ENCODE data around the gene MREG.

MREG gene

DNA sequence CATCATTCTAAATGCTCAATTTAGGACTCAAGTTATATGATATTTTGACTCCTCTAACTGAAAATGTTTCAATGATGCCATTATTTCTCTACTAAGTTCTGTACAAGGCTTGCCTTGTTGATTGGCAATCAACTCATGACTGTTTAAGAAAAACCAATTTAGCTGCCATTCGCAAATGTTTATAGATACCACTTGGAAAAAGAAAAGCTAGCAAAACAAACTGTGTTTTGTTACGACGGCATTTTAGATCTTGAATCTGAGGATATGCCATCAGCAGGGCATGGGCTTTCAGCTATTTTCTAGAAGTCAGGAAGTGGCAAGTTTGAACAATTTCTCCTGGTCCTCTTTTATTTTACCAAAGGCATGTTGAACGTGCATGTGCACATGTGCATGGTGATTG, 65.3 kb downstream of the MREG start:
- H3K4me3 ChIP-seq (ENCODE audit: low read length): no peak overlapping the region
- no peak for DNase-seq (ENCODE audit: low read depth)
- TF ChIP-seq, protein P1, sequence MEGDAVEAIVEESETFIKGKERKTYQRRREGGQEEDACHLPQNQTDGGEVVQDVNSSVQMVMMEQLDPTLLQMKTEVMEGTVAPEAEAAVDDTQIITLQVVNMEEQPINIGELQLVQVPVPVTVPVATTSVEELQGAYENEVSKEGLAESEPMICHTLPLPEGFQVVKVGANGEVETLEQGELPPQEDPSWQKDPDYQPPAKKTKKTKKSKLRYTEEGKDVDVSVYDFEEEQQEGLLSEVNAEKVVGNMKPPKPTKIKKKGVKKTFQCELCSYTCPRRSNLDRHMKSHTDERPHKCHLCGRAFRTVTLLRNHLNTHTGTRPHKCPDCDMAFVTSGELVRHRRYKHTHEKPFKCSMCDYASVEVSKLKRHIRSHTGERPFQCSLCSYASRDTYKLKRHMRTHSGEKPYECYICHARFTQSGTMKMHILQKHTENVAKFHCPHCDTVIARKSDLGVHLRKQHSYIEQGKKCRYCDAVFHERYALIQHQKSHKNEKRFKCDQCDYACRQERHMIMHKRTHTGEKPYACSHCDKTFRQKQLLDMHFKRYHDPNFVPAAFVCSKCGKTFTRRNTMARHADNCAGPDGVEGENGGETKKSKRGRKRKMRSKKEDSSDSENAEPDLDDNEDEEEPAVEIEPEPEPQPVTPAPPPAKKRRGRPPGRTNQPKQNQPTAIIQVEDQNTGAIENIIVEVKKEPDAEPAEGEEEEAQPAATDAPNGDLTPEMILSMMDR (conservative IDR thresholded peaks at IDR 0.05; ENCODE audit: low read depth, low read length): no peak

DNA sequence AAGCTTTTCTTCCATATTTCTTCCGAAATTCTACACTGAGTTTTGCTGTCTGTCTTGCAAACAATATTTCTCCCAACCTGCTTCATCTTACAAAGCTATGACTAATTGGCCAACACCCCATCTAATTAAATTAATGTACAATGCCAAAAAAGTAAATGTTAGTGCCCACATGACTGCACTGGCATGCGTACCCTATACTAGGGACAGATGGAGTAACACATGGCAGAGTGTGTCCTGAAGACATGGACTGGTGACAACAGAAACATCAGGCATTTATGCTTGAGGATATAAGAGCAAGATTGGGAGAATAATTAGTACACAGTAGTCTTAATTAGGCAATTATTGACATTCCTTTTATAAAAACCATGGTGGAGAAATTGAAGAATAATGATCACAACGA, 66.8 kb downstream of the MREG start:
- TF ChIP-seq, protein P1 (conservative IDR thresholded peaks at IDR 0.05; ENCODE audit: low read depth, low read length): no peak
- no peak overlapping the region for H3K4me3 ChIP-seq (ENCODE audit: low read length)
- no peak for DNase-seq (ENCODE audit: low read depth)

DNA sequence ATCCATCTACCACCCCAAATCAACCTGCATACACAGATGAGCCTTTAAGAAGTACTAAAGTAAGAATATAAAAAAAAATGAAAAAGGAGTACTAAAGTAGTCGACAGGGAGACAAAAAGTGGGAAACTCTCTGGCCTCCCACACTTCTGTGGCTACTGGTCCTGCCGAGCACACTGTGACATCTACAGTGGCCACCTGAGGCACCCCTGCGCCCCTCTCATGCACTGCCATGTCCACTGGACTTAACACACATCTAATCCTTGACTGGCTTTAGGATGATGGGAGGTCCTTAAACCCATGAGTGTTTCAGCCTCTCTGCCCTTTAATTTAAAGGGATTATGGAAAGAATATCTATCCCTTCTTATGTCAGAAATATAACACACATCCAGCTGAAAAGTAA, 71.2 kb downstream of the MREG start:
- no peak overlapping the region for H3K4me3 ChIP-seq (ENCODE audit: low read length)
- no peak for DNase-seq (ENCODE audit: low read depth)
- TF ChIP-seq, protein P1 (conservative IDR thresholded peaks at IDR 0.05; ENCODE audit: low read depth, low read length): no peak

DNA sequence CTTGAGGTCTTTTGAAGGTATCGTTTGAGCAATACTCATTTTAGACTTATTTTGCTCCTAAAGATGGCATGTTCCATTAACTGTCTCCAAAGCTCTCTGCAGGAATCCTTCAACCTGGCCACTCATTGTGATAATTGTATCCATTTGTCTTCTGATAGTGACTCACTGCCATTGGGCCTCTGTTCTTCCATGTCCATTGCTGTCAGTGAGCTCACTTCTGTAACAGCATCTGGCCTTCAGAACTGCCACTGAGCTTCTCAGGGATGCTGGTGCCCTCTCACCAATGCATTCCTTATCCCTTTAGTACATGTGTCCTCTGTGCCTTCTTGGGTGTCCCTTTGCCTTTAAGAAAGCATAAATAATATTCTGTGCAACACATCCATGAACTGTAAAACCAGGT, 71.6 kb downstream of the MREG start:
- H3K4me3 ChIP-seq (ENCODE audit: low read length): no peak overlapping the region
- TF ChIP-seq, protein P1 (conservative IDR thresholded peaks at IDR 0.05; ENCODE audit: low read depth, low read length): no peak
- no peak for DNase-seq (ENCODE audit: low read depth)

DNA sequence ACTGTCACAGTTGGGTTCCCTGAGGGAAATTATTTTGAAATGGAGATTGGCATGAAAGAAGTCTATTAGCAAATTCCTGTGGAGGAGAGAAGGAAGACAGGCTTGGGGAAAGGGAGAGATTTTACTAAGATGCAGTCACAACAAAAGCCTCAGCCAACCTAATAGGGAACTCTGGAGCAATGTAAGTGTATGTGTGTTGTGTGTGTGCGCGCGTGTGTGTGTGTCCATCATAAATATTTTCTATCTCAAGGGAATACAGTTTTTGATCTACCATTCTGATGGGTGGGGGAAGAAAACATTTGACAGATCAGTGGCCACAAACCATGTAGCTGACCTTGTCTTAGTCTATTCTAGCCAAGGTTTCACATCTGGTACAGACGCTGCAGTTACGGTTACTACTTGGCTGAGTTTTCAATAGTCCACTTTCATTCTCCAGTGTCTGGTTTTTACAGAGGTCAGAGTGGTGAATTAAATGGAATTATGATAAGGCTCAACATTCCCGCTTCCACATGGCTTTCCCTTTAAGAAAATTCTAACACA, 72.6 kb downstream of the MREG start:
- DNase-seq (ENCODE audit: low read depth): no peak
- TF ChIP-seq, protein P1 (conservative IDR thresholded peaks at IDR 0.05; ENCODE audit: low read depth, low read length): no peak
- H3K4me3 ChIP-seq (ENCODE audit: low read length): no peak overlapping the region

DNA sequence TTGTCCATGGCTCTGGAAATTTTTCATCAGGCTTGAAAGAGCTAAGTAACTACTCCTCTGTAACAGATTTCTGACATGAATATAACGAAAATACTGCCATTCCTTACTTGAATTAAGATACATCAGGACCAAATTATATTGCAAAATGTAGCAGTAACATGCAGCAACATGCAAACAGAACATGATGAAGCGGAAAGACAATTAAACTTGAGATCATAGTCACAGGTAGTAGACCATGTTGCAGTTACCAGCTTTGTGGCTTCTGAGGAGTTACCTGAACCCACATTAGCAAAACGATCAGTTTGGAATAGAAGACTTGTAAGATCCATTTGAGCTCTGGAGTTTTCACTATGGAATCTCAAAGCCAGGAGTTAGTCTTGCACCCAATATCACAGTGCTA, 76.2 kb downstream of the MREG start:
- TF ChIP-seq, protein P1 (conservative IDR thresholded peaks at IDR 0.05; ENCODE audit: low read depth, low read length): no peak
- DNase-seq (ENCODE audit: low read depth): no peak
- no peak overlapping the region for H3K4me3 ChIP-seq (ENCODE audit: low read length)

DNA sequence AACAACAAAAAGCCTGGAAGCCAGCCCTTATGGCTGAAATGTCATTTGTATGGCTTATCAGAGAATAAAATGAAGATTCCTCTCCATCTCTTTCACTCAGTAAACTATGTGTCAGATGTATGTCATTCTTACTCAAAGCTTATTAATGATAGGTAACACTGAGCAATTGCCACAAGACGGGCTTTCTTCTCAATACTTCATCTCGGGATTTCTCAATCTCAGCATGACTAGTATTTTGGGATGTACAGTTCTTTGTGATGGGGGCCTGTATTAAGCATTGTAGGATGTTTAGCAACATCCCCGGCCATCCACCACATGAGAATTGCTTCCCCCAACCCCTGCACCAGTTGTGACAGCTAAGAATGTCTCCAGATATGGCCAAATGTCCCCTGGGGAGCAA, 80.2 kb downstream of the MREG start:
- H3K4me3 ChIP-seq (ENCODE audit: low read length): no peak overlapping the region
- TF ChIP-seq, protein P1 (conservative IDR thresholded peaks at IDR 0.05; ENCODE audit: low read depth, low read length): no peak
- no peak for DNase-seq (ENCODE audit: low read depth)
